Uterus (tissue), 4 donors: ENCODE measurements around the gene MAVS. TPM values are rescaled to one million over a fixed set of nuclear protein-coding genes. Genes with fewer than 3 reads are reported as not detected.

Source experiments
- DNase-seq, 2 donors: peaks; one replicate each; pipeline ENCODE4 v3.0.0-alpha.2; 2019 to 2020
- H3K27ac ChIP-seq, 2 donors: fragments of 200-600 bp; sonication (generic); 1 replicate in 1 of 2; 2 replicates in 1 of 2; pipeline ENCODE4 v1.5.1; 2016 to 2018
- H3K27me3 ChIP-seq, 2 donors: fragments of 200-600 bp; sonication (generic); one replicate each; pipeline ENCODE4 v1.5.1; 2018 to 2019; ENCODE audit warnings: control low read depth in 1 of 2
- H3K36me3 ChIP-seq, 2 donors: fragments of 200-600 bp; sonication (generic); one replicate each; pipeline ENCODE4 v1.5.1; 2019; ENCODE audit warnings: control low read depth in 1 of 2
- H3K4me1 ChIP-seq, 2 donors: fragments of 200-600 bp; sonication (generic); one replicate each; pipeline ENCODE4 v1.5.1; 2018 to 2019; ENCODE audit warnings: control low read depth in 1 of 2
- H3K4me3 ChIP-seq, 2 donors: fragments of 200-600 bp; sonication (generic); 1 replicate in 1 of 2; 2 replicates in 1 of 2; pipeline ENCODE4 v1.5.1; 2018 to 2019; ENCODE audit warnings: mild to moderate bottlenecking in 1 of 2
- H3K9me3 ChIP-seq, 2 donors: fragments of 200-600 bp; sonication (generic); one replicate each; pipeline ENCODE4 v1.5.1; 2019; ENCODE audit warnings: control low read depth in 1 of 2
- POLR2A ChIP-seq, 2 donors: fragments of 450-650 bp; IDR thresholded peaks; one replicate each; pipeline ENCODE4 v1.6.1; 2016; ENCODE audit warnings: antibody characterized with exemption in 2 of 2, mild to moderate bottlenecking in 1 of 2, moderate library complexity in 1 of 2
- intact Hi-C: fragments of 100-400 bp; cut with DNase I; formaldehyde crosslinking; loops from one replicate; pipeline ENCODE4 v1.15.1; 2023; ENCODE audit warnings: low total_unique reads
- total RNA-seq, 4 donors: library from RNA; depleted of rRNA in 3 of 4; stranded (reverse); fragments of >200 nt in 3 of 4; gene quantifications; one replicate each; pipeline versions ENCODE4 v1.1.0 to v1.2.4, GENCODE V29; 2014 to 2023
- TF ChIP-seq, protein P1 (sequence below), 4 experiments: fragments of 200-600 bp in 2 of 4; fragments of 450-650 bp in 2 of 4; sonication (generic) in 2 of 4; IDR thresholded peaks; one replicate each; pipeline ENCODE4 v1.5.1; 2016 to 2019; ENCODE audit warnings: antibody characterized with exemption in 4 of 4, mild to moderate bottlenecking in 2 of 4, moderate library complexity in 1 of 4
- donor health status: DM: yes; HTN: yes; CAD: no.

The MAVS gene
- total RNA-seq, 4 donors from 2014 or later, result 7.4 to 43.2 (median 13.7) TPM

- H3K27me3 ChIP-seq, result no peaks in the 10 kb centered on the region
- no peak overlapping the region for H3K4me3 ChIP-seq
- TF ChIP-seq, protein P1, sequence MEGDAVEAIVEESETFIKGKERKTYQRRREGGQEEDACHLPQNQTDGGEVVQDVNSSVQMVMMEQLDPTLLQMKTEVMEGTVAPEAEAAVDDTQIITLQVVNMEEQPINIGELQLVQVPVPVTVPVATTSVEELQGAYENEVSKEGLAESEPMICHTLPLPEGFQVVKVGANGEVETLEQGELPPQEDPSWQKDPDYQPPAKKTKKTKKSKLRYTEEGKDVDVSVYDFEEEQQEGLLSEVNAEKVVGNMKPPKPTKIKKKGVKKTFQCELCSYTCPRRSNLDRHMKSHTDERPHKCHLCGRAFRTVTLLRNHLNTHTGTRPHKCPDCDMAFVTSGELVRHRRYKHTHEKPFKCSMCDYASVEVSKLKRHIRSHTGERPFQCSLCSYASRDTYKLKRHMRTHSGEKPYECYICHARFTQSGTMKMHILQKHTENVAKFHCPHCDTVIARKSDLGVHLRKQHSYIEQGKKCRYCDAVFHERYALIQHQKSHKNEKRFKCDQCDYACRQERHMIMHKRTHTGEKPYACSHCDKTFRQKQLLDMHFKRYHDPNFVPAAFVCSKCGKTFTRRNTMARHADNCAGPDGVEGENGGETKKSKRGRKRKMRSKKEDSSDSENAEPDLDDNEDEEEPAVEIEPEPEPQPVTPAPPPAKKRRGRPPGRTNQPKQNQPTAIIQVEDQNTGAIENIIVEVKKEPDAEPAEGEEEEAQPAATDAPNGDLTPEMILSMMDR (IDR thresholded peaks at IDR 0.05), result no peak
- no peak for TF ChIP-seq POLR2A (IDR thresholded peaks at IDR 0.05)
- intact Hi-C loops, result no loop called here
- H3K36me3 ChIP-seq, result no peaks in the 10 kb centered on the region
- no peaks in the 10 kb centered on the region for H3K9me3 ChIP-seq
- H3K27ac ChIP-seq, result no peak overlapping the region
- DNase-seq, result no peak
- H3K4me1 ChIP-seq, result no peaks in the 10 kb centered on the region
These were observed 69.1 kb downstream of the MAVS start for GRCh38 chr20:3915691-3916090.

DNA sequence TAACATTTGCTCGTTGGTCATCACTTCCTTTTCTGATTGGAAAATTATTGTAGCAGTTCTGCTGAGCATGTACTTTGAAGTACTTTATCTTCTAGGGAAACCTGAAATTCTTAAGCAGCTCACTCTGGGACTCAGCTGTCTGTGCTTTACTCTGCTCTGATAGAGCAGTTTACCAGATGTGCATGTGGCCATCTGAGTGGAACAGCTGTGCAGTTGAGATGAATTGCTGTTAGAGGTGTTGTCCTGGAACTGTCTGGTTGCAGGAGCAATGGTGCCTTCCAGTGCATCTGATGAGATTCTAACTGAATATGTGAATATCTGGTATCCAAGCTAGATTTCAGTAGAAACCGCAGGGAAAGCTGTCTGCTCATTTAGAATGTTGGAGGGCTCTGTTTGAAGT lies 69.7 kb downstream of the MAVS start:
- Histone ChIP-seq H3K4me3 (no peak overlapping the region), H3K9me3 (no peaks in the 10 kb centered on the region), H3K4me1 (no peaks in the 10 kb centered on the region), H3K36me3 (no peaks in the 10 kb centered on the region), H3K27ac (no peak overlapping the region), H3K27me3 (no peaks in the 10 kb centered on the region)
- DNase-seq, result no peak
- intact Hi-C loops, result no loop called here
- TF ChIP-seq, protein P1 (IDR thresholded peaks at IDR 0.05), result no peak
- TF ChIP-seq POLR2A (IDR thresholded peaks at IDR 0.05), result no peak

- no peaks in the 10 kb centered on the region for H3K4me1 ChIP-seq
- no peak overlapping the region for H3K27ac ChIP-seq
- H3K4me3 ChIP-seq, result no peak overlapping the region
- H3K9me3 ChIP-seq, result no peaks in the 10 kb centered on the region
- no peaks in the 10 kb centered on the region for H3K27me3 ChIP-seq
- TF ChIP-seq, protein P1 (IDR thresholded peaks at IDR 0.05), result no peak
- TF ChIP-seq POLR2A (IDR thresholded peaks at IDR 0.05), result no peak
- H3K36me3 ChIP-seq, result no peaks in the 10 kb centered on the region
- intact Hi-C loops, result no loop called here
- DNase-seq, result no peak
These were observed 72.7 kb downstream of the MAVS start for GRCh38 chr20:3919352-3919751.

DNA sequence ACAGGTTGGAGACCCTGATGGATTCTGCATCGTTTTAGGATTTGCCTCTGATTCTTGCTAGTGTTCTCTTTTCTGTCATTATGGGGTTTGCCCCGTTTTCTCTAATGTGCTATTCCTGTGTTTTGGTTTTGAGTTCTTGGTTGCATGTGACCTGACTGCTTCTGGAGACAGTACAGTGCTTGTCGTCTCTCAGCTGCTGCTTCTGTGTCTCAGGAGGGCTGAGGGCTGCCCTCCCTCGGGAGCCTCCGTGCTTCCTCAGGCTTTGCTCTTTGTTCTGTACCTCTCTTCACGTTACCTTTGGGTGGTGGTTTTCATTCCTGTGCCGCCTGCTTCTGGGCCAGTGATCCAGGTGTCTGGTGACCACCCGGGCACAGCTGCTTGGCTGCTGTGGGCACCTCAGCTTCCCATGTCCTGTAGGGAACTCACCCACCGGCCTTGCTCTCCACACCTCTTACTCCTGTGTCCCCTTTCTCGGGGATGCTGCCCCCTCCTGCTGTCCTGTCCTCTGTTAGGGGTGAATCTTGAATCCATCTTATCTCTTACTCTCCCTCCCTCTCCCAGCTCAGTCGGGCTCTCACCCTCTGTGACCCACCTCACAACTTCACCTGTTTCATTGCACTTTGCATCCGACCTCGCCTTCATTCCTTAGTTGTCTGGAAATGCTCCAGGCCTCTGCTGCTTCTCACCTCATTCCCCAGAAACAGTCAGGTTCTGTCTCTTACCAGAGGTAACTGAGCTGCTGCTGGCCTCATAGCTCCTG lies 75.8 kb downstream of the MAVS start:
- intact Hi-C loops, result no loop called here
- Histone ChIP-seq H3K27ac (no peak overlapping the region), H3K4me1 (no peaks in the 10 kb centered on the region), H3K36me3 (no peaks in the 10 kb centered on the region), H3K4me3 (no peak overlapping the region), H3K9me3 (no peaks in the 10 kb centered on the region), H3K27me3 (no peaks in the 10 kb centered on the region)
- DNase-seq, result no peak
- TF ChIP-seq, protein P1 (IDR thresholded peaks at IDR 0.05), result no peak
- TF ChIP-seq POLR2A (IDR thresholded peaks at IDR 0.05), result no peak

GRCh38 chr20:3922983-3923339 lies 76.3 kb downstream of the MAVS start:
- Histone ChIP-seq H3K4me3 (no peak overlapping the region), H3K27ac (no peak overlapping the region), H3K4me1 (no peaks in the 10 kb centered on the region), H3K36me3 (no peaks in the 10 kb centered on the region), H3K9me3 (no peaks in the 10 kb centered on the region), H3K27me3 (no peaks in the 10 kb centered on the region)
- TF ChIP-seq, protein P1 (IDR thresholded peaks at IDR 0.05), result no peak
- no peak for TF ChIP-seq POLR2A (IDR thresholded peaks at IDR 0.05)
- intact Hi-C loops, result no loop called here
- no peak for DNase-seq
